ENCODE data around the gene PRELP.

- TF ChIP-seq EZH2 (optimal IDR thresholded peaks at IDR 0.05; ENCODE audit: low read depth, low read length) = no peak
- TF ChIP-seq, protein P1, sequence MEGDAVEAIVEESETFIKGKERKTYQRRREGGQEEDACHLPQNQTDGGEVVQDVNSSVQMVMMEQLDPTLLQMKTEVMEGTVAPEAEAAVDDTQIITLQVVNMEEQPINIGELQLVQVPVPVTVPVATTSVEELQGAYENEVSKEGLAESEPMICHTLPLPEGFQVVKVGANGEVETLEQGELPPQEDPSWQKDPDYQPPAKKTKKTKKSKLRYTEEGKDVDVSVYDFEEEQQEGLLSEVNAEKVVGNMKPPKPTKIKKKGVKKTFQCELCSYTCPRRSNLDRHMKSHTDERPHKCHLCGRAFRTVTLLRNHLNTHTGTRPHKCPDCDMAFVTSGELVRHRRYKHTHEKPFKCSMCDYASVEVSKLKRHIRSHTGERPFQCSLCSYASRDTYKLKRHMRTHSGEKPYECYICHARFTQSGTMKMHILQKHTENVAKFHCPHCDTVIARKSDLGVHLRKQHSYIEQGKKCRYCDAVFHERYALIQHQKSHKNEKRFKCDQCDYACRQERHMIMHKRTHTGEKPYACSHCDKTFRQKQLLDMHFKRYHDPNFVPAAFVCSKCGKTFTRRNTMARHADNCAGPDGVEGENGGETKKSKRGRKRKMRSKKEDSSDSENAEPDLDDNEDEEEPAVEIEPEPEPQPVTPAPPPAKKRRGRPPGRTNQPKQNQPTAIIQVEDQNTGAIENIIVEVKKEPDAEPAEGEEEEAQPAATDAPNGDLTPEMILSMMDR (IDR thresholded peaks at IDR 0.05; ENCODE audit: low read length) = no peak
- TF ChIP-seq EZH2phosphoT487 (IDR thresholded peaks at IDR 0.05; ENCODE audit: low read length) = no peak
Observed at GRCh38 chr1:203527013-203527412, 51.4 kb downstream of the PRELP start.
